Ishikawa (cell line): ENCODE results near the gene DRGX.

Source experiments
- CEBPB ChIP-seq: IDR thresholded peaks from 2 replicates; pipeline ENCODE4 v1.6.1; 2012
- CREB1 ChIP-seq: IDR thresholded peaks from 2 replicates; pipeline ENCODE4 v1.6.1; 2012; ENCODE audit warnings: low read depth
- EGR1 ChIP-seq: IDR thresholded peaks from 2 replicates; pipeline ENCODE4 v1.6.1; 2012
- EP300 ChIP-seq: IDR thresholded peaks from 2 replicates; pipeline ENCODE4 v1.6.1; 2012; ENCODE audit warnings: borderline replicate concordance
- FOXM1 ChIP-seq: IDR thresholded peaks from 2 replicates; pipeline ENCODE4 v1.6.1; 2012; ENCODE audit warnings: low read depth, borderline replicate concordance
- NFIC ChIP-seq: IDR thresholded peaks from 2 replicates; pipeline ENCODE4 v1.6.1; 2012
- RAD21 ChIP-seq: IDR thresholded peaks from 2 replicates; pipeline ENCODE4 v1.6.1; 2012; ENCODE audit warnings: low read depth
- TAF1 ChIP-seq: IDR thresholded peaks from 2 replicates; pipeline ENCODE4 v1.6.1; 2012; ENCODE audit warnings: low read depth, mild to moderate bottlenecking
- TCF12 ChIP-seq: IDR thresholded peaks from 2 replicates; pipeline ENCODE4 v1.6.1; 2012; ENCODE audit warnings: low read depth
- TEAD4 ChIP-seq: IDR thresholded peaks from 2 replicates; pipeline ENCODE4 v1.6.1; 2012
- YY1 ChIP-seq: IDR thresholded peaks from 2 replicates; pipeline ENCODE4 v1.6.1; 2012; ENCODE audit warnings: low read depth
- ZBTB7A ChIP-seq: IDR thresholded peaks from 2 replicates; pipeline ENCODE4 v1.6.1; 2012; ENCODE audit warnings: low read depth
- TF ChIP-seq, protein P1 (sequence below): IDR thresholded peaks from 2 replicates; pipeline ENCODE4 v1.6.1; 2012; ENCODE audit warnings: low read depth, mild to moderate bottlenecking
- TF ChIP-seq, protein P2 (sequence below): IDR thresholded peaks from 2 replicates; pipeline ENCODE4 v1.6.1; 2012
- TF ChIP-seq, protein P3 (sequence below): IDR thresholded peaks from 2 replicates; pipeline ENCODE4 v1.6.1; 2012

DRGX gene

DNA sequence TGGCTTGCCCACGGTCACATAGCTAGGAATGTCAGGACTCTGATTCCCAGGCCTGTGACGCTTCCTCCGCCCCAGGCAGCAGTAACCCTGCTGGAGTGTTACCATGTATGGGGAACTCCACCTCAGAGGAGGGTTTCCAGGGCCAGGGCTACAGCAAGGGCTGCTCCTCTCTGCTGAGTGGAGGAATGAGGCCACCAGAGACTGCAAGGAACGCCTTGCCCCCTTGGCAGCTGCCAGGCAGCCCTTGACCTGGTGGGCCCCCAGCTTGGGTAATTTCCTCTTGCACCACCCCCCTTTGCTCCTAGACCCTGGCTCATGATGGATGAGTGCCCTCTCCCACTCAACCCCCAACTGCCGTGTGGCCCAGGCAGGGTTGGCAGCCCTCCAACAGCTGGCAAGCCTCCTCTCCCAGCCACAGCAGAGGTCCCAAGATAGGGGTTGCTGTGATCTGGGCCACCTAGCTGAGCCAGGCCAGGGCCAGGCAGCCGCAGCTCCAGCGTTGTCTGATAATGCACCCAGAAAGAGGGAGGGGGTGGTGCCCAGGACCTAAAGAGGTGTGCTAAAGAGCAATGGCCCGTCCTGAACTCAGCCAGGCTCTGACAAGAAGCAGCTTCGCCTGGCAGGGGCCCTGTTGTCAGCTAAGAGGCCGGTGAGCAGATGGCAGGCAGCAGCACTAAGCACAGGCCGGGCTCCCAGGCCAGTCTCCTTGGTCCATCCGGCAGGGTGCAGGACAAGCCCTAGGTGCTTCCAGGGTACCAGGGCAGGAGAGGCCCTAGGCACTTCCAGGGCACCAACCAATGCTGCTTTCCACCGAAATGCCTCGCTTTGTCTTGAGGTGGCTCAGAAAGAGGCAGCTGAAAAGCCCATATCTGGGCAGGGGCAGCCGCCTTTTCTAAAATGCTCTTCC is 35.4 kb downstream of the DRGX start:
- TF ChIP-seq YY1, result no peak
- TF ChIP-seq, protein P1, sequence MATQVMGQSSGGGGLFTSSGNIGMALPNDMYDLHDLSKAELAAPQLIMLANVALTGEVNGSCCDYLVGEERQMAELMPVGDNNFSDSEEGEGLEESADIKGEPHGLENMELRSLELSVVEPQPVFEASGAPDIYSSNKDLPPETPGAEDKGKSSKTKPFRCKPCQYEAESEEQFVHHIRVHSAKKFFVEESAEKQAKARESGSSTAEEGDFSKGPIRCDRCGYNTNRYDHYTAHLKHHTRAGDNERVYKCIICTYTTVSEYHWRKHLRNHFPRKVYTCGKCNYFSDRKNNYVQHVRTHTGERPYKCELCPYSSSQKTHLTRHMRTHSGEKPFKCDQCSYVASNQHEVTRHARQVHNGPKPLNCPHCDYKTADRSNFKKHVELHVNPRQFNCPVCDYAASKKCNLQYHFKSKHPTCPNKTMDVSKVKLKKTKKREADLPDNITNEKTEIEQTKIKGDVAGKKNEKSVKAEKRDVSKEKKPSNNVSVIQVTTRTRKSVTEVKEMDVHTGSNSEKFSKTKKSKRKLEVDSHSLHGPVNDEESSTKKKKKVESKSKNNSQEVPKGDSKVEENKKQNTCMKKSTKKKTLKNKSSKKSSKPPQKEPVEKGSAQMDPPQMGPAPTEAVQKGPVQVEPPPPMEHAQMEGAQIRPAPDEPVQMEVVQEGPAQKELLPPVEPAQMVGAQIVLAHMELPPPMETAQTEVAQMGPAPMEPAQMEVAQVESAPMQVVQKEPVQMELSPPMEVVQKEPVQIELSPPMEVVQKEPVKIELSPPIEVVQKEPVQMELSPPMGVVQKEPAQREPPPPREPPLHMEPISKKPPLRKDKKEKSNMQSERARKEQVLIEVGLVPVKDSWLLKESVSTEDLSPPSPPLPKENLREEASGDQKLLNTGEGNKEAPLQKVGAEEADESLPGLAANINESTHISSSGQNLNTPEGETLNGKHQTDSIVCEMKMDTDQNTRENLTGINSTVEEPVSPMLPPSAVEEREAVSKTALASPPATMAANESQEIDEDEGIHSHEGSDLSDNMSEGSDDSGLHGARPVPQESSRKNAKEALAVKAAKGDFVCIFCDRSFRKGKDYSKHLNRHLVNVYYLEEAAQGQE, result no peak
- no peak for TF ChIP-seq CEBPB
- TF ChIP-seq FOXM1, result no peak
- TF ChIP-seq EGR1, result no peak
- TF ChIP-seq ZBTB7A, result no peak
- TF ChIP-seq TAF1, result no peak
- no peak for TF ChIP-seq EP300
- TF ChIP-seq, protein P2, sequence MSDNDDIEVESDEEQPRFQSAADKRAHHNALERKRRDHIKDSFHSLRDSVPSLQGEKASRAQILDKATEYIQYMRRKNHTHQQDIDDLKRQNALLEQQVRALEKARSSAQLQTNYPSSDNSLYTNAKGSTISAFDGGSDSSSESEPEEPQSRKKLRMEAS, result no peak
- no peak for TF ChIP-seq TCF12
- no peak for TF ChIP-seq CREB1
- TF ChIP-seq RAD21, result no peak
- no peak for TF ChIP-seq TEAD4
- TF ChIP-seq NFIC, result no peak

DNA sequence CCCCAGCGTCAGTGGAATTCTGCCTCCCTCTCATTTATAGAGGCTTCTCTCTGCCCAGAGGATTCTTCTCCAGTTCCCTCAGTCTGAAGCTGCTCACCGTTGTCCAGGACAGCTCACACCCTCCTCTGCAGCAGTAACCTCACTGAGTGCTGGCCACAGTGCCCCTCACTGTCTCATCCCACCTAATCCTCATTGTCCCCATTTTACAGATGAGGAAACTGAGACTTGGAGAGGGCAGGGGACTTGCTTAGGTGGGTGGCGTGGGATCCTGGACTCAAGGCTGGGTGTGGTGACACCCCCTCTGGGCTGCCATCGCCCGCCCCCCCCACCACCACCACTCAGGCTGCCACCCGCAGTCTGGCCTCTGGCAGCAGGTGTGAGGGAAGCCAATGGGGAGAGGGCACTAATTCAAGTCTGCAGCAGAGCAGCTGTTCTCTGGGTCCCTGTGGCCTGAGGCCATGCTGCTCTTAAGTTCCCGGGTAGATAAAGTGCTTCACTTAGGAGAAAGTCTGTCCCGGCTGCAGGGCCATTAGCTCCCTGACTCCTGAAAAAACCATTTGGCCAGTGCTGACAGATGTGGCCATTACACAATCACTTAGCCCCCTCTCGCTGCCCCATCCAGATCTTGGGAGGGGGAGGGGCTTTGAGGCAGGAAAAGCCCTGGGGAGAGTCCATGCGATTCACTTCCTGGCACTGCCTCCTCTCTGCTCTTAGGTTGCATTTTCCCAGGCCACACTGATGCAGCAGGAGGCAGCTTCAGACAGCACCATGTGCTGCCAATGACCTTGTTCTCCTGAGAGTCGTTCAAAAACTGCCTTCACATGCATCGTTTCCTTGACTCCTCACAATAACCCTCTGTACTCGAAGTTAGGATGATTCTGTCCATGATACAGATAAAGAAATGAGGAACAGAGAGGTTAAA is 36.3 kb downstream of the DRGX start:
- TF ChIP-seq TAF1 (no peak), RAD21 (no peak), EGR1 (no peak), TEAD4 (no peak), EP300 (no peak), ZBTB7A (no peak), NFIC (no peak)
- TF ChIP-seq, protein P2, result no peak
- TF ChIP-seq, protein P1, result no peak

DNA sequence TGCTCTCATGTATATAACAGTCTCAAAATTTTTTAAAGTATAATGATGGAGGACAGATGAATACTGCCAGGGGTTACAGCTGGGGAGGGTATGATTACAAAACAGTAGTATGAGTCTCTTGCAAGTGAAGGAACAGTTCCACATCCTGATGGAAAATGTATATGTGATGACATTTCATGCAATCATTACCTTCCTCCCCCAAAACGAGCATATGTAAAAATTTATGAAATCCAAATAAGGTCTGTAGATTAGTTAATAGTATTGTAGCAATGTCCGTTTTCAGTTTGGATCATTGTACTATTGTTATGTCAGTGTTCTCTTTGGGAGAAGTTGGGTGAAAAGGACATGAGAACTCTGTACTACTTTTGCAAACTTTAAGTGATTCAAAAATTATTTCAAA is 38.0 kb downstream of the DRGX start:
- TF ChIP-seq EGR1, result no peak

DNA sequence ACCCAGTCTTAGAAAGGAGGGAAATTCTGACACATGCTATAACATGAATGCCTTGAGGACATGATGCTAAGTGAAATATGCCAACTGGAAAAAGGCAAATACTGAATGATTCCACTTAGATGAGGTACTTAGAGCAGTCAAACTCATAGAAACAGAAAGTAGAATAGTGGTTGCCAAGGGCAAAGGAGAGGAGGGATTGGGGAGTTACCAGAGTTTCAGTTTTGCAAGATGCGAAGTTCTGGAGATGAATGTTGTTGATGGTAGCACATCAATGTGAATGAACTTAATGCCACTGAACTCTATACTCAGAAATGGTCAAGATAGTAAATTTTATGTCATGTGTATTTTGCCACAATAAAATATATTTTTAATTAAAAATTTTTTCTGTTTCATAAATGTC is 38.9 kb downstream of the DRGX start:
- TF ChIP-seq EP300, result no peak
- no peak for TF ChIP-seq CREB1
- no peak for TF ChIP-seq CEBPB
- TF ChIP-seq EGR1, result no peak
- no peak for TF ChIP-seq YY1
- TF ChIP-seq TCF12, result no peak
- TF ChIP-seq, protein P3, sequence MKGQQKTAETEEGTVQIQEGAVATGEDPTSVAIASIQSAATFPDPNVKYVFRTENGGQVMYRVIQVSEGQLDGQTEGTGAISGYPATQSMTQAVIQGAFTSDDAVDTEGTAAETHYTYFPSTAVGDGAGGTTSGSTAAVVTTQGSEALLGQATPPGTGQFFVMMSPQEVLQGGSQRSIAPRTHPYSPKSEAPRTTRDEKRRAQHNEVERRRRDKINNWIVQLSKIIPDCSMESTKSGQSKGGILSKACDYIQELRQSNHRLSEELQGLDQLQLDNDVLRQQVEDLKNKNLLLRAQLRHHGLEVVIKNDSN, result no peak
- TF ChIP-seq TEAD4, result no peak
- TF ChIP-seq NFIC, result no peak
- TF ChIP-seq, protein P2, result no peak
- no peak for TF ChIP-seq ZBTB7A
- TF ChIP-seq, protein P1, result no peak
- TF ChIP-seq TAF1, result no peak
